Astrocyte of the cerebellum (primary cell): Measurements from ENCODE around the gene NBEAL2.

Experiments used
- DNase-seq: peaks from one replicate; pipeline ENCODE4 v3.0.0-alpha.2; 2011; ENCODE audit warnings: low read depth
- H3K4me3 ChIP-seq: 2 replicates; pipeline ENCODE4 v1.5.1; 2011; ENCODE audit warnings: mild to moderate bottlenecking, low read depth, low read length, moderate library complexity
- CTCF ChIP-seq: IDR thresholded peaks from 2 replicates; pipeline ENCODE4 v1.5.1; 2012; ENCODE audit warnings: low read length, low read depth, moderate library complexity, mild to moderate bottlenecking; ENCODE audit errors: missing control alignments
- in situ Hi-C: cut with HindIII; loops from 2 replicates; pipeline ENCODE4 v1.10.0; 2017; ENCODE audit warnings: low sequenced_read_pairs

The NBEAL2 gene

GRCh38 chr3:47000198-47000815 lies 20.8 kb downstream of the NBEAL2 start:
- in situ Hi-C loops, result no loop called here
- no peak for TF ChIP-seq CTCF
- no peak for DNase-seq
- H3K4me3 ChIP-seq, result no peak overlapping the region

- in situ Hi-C loops, result no loop called here
- no peak for TF ChIP-seq CTCF
- H3K4me3 ChIP-seq, result no peak overlapping the region
- no peak for DNase-seq
These were observed 21.7 kb downstream of the NBEAL2 start for GRCh38 chr3:47000922-47001730.

GRCh38 chr3:47001731-47002170 lies 22.3 kb downstream of the NBEAL2 start:
- in situ Hi-C loops, result no loop called here
- TF ChIP-seq CTCF, result no peak
- no peak overlapping the region for H3K4me3 ChIP-seq
- no peak for DNase-seq

- TF ChIP-seq CTCF, result no peak
- in situ Hi-C loops, result no loop called here
- no peak for DNase-seq
- H3K4me3 ChIP-seq, result no peak overlapping the region
These were observed 22.9 kb downstream of the NBEAL2 start for GRCh38 chr3:47002171-47003055.

GRCh38 chr3:47003056-47003410 lies 23.6 kb downstream of the NBEAL2 start:
- DNase-seq, result no peak
- TF ChIP-seq CTCF, result no peak
- in situ Hi-C loops, result no loop called here
- no peak overlapping the region for H3K4me3 ChIP-seq

- TF ChIP-seq CTCF, result no peak
- in situ Hi-C loops, result no loop called here
- no peak for DNase-seq
- H3K4me3 ChIP-seq, result no peak overlapping the region
These were observed 24.2 kb downstream of the NBEAL2 start for GRCh38 chr3:47003461-47004368.
